HG02938 (cell line): ENCODE measurements around the gene ANKRD52.
A peak's percentile ranks its signal among the peaks of the same experiment; 100 is the strongest.
"Not testable (repeated sequence)": the region's sequence is repeated elsewhere in the genome, so short reads cannot be mapped to it uniquely, and the experiment has no call there.

ENCODE experiments used
- ATAC-seq: cut with Tn5 transposase; IDR thresholded peaks from one replicate; pipeline ENCODE4 v1.9.1; 2021; ENCODE audit warnings: mild to moderate bottlenecking, moderate library complexity; ENCODE audit not compliant: unreplicated experiment

Gene ANKRD52

DNA sequence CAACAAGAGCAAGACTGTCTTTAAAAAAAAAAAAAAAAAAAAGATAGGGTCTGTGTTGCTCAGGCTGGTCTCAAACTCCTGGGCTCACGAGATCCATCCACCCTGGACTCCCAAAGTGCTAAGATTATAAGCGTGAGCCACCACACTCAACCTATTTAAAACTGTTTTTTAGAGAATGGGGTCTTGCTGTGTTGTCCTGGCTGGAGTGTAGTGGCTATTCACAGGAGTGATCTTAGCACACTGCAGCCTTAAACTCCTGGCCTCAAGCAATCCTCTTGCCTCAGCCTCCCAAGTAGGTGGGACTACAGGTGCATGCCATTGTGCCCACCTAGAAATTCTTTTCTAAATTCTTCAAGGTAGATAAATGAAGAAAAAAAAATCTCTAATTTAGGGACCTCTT is 16.1 kb upstream of the ANKRD52 start:
- ATAC-seq, result no peak

DNA sequence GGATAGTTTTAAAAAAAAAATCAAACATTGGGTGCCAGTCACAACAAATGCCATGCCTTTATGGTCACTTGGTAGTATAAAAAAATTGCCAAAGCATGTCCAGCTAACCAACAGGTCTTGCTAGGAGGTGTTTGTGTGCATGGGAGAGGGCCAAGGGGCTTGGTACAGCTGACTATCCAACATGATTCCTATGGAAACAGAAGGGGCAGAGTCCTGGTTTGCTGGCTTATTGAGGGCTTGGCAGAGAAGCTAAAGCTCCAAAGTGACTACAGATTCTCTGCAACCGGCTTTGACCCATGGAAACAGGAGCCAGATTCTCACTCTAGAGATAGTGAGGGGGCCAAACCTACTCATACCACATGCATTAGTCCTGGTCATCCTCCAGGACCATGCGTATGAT is 14.3 kb upstream of the ANKRD52 start:
- ATAC-seq, result not testable (repeated sequence)

DNA sequence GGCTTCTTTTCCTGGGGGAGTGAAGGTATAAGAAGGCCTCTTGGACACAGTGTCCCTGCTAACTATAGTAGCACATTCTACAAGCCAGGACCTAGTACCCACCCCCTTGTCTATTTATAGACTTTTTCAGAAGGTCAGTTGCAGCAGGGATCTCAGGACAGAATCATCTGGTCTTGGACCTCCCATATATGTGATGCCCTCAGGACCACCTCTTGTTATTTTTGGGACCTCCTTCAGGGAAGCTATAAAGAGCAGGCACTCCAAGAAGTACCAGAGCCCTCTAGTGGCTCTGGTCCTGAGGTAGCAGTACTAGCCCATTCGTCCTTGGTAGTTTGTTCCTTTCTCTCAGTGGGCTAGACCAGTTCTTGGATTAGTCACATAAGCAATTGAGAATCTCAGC is 12.8 kb upstream of the ANKRD52 start:
- ATAC-seq, result no peak

DNA sequence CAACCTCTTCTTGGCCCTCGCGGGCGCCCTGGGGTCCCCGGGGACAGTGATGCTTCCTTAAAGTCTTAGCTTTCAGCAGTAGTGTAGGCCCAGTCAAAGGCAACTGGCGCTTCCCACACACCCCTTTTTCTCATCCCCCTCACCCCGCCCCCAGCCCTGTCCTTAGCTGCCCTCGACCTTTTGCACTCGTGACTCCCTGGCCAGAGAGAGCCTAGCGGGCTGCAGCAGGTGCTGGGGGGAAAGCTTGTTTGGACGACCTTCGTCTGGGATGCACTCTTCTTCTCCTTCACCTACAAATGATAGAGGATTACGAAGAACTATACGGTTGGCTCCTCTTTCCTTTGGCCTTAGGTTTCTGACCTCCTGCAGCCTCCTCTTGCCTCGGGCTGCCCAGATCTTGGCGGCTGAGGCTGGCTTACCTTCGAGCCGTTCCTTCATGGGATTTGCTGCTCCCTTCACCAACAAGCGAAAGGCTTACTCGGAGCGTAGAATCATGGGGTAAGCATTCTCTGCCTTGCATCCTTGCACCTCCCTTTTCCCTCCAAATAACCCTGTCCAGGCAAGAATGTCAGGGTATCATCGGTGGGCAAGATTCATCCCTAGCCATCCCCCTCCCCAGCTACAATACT is 9.4 kb upstream of the ANKRD52 start:
- ATAC-seq, result peak; percentile 15

DNA sequence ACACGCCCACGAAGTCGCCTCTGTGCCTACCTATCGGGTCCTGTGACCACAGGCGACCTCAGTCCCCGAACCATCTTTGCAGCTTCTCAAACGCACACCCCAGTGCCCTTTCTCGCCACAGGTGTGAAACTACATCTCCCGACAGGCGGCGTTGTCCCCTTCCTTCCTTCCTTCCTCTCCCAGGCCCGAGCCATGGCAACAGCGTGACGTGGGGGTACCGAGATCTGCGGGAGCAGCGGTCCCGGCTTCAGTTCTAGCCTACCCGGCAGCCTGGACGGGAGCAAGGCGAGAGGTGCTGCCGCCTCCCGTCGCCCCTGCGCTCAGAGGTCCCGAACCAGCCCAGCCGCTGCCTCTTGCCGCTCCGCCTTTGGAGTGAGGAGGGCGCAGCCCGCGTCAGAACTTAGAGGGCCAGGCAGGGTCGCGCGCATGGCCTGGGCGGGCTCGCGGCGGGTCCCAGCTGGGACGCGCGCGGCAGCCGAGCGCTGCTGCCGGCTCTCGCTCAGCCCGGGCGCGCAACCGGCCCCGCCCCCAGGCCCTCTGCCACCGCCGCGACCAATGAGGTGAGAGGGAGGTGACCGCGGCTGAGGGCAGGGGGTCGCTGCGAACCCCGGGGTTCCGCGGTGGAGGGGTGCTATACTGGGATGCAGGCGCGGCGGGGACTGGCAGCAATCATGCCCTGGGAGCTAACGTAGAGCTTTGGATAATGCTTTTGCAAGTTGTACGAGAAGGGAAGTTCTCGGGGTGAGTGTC is 8.7 kb upstream of the ANKRD52 start, which contains the start of gene COQ10A:
TSS of gene COQ10A (plus strand) at position 250 of the 750 bp plus-strand sequence. CDS start at position 427, 177 bp downstream.
- ATAC-seq, result peak; percentile 61

DNA sequence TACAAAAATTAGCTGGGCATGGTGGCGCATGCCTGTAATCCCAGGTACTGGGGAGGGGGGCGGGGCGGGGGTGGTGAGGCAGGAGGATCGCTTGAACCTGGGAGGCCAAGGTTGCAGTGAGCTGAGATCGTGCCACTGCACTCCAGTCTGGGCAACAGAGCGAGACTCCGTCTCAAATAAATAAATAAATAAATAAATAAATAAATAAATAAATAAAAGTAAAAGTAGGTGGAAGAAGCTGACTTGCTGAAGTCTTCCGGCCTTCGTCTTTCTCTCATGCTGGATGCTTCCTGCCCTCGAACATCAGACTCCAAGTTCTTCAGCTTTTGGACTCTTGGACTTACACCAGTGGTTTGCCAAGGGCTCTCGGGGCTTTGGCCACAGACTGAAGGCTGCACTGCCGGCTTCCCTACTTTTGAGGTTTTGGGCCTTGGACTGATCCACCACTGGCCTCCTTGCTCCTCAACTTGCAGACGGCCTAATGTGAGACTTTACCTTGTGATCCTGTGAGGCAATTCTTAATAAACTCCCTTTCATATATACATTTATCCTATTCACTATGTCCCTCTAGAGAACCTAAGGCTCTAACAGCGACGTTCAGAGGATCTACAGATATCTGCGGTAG is 8.0 kb upstream of the ANKRD52 start:
- ATAC-seq, result not testable (repeated sequence)

DNA sequence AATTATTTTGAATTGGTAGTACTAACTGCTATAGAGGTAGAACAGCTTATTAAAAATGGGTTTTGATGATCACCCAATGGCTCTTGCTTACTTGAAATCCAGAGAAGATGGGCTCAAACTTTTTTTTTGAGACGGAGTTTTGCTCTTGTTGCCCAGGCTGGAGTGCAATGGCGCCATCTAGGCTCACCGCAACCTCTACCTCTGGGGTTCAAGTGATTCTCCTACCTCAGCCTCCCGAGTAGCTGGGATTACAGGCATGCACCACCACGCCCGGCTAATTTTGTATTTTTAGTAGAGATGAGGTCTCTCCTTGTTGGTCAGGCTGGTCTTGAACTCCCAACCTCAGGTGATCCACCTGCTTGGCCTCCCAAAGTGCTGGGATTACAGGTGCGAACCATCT is 4.8 kb upstream of the ANKRD52 start:
- not testable (repeated sequence) for ATAC-seq

DNA sequence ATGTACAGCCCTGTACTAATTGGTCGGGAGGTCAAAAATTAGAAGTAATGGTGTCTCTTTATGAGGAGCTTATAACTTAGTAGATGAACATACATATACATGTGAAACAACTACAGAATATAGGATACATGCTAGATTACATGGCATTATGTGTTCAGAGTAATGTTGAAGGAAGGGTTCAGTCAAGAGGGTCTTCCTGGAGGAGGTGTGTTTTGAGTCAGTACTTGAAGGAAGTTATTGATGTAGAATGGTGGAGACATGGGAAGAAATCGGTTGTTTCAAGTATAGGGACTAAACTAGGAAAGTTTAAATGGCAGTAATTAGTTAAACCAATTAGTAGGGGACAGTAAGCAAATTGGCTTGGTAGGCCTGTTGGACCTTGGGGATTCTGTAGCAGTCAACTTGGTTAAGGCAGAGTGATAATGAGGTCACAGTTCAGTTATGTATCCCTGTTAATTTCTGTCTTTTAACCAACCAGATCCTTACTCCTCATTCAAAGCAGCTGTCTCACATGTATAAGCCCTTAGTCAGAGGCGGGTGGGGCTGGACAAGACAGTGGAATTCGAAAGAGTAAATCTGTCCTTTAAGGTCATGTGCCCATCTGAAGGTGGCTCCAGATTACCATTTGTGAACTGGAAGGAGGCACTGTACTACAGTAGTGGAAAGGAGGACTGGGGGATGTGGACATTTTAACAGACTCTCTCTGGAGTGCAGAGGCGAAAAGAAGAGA is 3.5 kb upstream of the ANKRD52 start:
- ATAC-seq, result no peak

DNA sequence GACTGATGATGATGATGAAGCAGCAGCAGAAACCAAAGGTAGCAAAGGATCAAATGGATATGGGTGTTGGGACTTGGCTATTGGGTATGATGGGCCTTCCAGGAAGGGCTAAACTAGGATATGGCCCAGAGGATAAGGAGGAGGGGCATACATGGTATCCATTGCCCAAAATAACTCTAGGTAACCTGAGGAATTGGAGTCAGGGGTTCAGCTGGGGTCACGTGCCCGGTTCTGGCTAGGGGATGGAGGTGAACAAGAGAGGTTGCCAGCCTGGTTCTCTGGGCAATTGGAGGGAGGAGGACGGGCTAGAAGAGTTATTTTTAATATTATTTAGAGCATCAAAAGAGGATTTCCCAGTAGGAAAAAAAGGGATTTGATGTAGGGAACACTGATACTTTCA is 2.7 kb upstream of the ANKRD52 start:
- no peak for ATAC-seq

DNA sequence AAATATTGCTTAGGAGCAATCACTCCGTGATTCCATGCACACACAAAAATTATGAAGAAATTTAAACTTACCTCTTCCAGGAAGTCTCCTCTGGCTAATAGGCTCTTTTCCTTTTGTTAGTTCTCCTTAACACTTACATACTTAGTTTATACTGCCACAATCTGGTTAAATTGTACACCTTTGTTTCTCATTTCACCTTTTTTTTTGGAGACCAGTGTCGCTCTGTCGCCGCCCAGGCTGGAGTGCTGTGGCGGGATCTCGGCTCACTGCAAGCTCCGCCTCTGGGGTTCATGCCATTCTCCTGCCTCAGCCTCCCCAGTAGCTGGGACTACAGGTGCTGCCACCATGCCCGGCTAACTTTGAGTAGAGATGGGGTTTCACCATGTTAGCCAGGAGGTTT is 2.2 kb upstream of the ANKRD52 start:
- ATAC-seq, result no peak

DNA sequence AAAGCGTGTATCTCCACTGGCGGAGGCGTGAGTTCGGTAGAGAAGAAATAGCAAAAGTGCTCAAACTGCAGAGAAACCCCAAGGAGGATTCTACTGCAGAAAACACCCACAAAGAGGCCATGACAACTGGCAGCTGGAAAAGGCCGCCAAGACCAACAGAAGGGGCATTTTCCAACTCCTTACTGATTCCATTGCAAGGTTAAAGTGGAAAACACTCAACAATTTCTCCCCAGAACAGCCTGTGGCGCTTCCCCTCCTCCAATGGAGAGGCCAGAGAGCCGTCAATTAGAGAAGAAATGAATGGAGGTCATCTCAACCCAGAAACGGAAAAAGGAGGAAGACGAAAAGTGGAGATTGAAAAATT is 618 bp upstream of the ANKRD52 start:
- ATAC-seq, result no peak

DNA sequence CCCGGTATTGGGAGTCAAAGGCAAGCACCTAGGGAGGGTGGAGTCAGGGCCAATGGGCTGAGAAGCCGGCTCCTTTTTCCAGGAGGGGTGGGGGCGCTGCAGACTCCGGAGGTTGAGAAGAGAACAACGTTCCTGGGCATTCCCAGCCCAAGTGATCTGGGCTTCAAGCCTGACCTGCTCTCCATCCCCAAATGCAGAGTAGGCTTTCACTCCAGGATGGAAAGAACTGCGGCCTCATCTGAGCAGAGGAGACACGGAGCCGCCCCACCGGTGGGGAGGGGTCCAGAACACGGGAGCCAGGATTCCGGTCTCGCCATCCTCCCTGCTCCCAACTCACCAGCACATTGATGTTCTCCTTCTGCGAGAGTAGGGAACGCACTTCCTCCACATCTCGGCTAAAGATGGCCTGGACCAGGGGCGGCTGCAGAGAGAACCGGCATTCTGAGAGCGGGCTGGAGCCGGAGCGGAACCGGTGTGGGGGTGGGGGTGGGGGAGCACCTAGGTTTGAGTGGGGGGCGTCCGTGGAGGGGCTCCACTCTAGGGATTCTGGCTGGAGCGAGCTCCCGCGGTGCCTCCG is 605 bp downstream of the ANKRD52 start:
- peak; percentile 9 for ATAC-seq

DNA sequence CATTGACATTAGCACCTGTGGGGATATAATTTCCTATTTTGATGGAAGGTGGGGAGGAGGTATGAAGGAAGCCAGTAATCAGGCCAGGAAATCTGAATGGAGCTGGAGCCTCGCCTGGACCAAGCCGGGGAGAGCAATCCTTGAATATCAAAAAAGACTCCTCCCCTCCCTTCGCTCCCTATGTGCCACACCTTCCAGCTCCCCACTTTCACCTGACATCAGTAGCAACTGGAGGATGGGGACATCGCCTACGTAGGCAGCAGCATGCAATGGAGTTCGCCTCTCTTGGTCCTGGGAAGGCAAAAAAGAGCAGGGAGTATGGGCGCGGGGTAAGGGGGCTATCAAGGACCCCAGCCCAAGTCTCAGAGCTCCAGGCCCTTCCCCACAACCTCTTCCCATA is 1.1 kb downstream of the ANKRD52 start:
- ATAC-seq, result no peak

DNA sequence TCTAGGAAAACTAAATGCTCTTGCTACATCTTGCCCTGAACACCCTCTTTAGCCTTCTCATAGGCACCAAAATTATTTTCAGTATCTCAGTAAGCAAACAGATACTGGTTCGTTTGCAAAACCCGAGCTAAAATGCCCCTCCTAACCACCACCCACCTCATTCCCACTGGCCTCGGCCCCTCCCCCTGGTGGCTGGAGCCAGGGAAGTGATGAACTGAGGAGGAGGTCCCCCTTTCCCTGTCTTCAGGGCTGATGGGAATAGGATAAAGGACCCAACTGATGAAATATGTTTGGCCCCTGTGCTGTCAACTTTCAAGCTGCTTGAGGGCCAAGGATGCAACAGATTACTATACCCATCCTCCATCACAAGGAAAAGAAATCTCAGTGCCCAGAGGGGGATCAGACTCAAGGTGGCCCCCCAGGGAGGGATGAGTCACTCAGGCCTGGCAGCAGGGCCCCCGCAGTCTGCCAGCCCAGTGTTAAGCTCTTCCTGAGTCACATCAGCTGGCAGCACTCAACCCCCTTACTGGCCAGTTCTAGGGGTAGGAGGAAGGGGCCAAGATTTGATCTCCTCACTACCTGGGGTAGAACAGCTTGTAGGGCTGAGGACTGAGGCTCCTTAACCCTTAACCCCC is 1.7 kb downstream of the ANKRD52 start:
- ATAC-seq, result no peak

DNA sequence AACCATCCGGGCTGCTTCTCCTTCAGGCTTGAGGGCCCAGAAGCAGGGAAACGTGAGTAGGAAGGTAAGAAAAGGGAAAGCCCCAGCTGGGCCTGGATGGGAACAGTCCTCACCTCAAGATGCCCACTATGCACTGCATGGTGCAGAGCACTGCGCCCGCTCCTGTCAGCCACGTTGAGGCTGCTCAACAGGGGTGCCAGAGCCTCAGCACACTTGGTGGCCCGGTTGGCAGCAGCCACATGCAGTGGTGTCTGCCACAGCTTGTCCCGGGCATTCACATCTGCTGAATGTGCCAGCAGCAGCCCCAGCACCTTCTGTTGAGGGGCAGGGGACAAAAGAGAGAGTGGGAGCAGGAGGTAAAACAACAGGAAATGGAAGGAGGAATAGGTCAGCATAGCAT is 2.5 kb downstream of the ANKRD52 start:
- ATAC-seq, result no peak

DNA sequence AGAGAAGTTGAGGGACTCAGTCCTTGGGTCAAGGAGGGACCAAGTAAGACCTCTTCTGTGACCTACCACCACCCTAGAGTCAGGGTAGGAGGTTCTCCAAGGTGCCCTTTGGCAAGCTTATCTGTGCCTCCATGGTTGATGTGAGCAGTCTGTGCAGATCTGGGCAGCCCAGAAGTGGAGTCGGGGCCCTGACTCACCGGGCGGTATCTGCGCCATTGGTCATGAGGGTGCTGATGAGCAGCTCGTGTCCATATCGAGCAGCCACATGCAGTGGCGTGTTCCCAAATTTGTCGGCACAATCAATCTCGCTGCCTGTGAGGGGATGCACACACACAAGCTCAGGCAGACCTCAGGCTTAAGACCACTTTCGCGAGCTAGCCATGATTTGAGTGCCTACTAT is 5.1 kb downstream of the ANKRD52 start:
- ATAC-seq, result no peak

DNA sequence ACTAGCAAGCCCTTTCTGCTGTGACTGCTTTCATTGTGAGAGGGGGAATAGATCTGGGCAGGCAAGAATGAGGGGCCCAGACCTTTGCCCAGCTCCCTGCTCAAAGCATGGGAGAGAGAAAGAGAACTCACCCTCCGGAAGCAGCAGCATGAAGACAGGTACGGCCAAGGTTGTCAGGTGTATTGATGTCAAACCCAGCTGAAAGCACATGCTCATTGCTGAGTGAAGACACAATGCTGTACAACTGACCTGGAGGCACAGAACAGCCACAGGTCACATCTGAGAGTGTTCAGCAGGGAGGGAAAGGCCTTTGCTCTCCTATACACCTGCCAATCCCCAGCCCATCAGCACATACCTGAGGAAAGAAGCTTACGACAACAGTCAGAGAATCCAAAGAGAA is 5.5 kb downstream of the ANKRD52 start:
- no peak for ATAC-seq

DNA sequence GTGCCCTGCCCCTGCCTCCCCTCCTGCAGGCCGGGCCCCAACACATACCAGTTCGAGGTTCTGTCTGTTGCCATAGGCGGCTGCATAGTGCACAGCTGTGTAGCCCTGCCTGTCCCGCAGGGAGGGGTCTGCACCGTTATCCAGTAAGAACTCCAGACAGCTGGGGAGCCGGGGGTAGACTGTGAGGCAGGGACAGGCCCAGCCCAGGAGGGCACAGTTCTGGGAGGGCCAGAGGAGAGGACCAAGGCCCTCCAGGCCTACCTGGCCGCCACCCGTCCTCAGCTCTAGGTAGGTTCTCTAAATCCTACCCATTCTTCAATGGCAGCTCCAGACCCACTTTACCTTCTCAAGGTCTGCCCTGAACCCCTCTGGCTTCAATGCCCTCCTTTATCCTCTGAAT is 9.5 kb downstream of the ANKRD52 start:
- no peak for ATAC-seq

DNA sequence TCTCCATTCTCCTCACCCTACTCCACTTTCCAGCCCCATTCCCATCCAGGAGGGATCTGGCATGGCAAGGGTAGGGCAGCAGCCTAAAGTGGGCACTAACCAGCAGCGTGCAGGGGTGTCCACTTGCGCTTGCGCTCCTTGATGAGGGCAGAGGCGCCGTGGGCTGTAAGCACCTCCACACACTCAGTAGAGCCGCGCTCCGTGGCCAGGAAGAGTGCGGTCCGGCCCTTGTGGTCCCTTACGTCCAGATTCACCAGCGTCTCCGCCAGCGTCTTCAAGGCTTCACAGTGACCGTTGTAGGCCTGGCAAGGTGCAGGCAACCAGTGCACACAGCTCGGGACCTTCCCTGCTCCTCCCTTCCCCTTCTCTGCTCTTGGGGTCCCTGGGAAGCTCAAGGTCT is 10.3 kb downstream of the ANKRD52 start:
- no peak for ATAC-seq

DNA sequence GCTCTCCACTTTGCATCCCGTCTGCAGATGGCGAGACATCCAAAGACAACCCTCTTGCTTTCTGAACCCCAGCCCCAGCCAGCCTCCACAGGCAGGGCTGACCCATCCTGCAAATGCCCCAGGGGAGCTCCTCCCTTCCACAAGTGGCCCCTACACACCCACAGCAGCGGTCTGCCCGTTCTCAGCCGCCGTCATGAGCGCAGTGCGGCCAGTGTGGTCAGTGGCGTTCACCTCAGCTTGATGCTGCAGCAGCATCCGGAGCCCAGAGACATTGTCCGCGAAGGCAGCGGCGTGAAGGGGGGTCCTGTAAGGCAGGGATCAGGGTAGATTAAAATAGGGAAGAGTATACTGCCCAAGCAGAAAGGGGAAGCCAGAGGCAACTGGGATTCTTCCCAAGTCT is 13.7 kb downstream of the ANKRD52 start:
- ATAC-seq, result no peak

DNA sequence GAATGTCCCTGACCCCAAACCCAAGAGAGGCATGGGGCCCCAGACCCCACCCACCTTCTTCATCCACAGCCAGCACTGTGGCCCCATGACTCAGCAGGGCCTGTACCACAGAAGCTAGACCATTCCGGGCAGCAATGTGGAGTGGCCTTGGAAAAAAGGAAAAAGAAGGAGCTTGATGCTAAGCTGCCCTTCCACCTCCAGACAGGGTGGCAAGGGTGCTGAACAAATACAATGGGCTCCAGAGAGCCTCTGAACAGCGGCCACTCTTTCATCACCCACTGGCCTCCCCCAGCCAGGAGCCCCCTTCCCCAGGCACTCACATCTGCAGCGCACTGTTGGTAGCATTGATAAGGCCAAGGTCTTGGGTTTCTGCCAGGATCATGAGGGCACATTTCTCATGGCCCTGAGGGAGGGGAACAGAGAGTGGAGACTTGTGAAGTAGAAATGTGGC is 14.4 kb downstream of the ANKRD52 start:
- no peak for ATAC-seq
